Psoas muscle (tissue), 8 donors: Measurements from ENCODE around the gene CRACDL. TPM values are rescaled to one million over a fixed set of nuclear protein-coding genes. Genes with fewer than 3 reads are reported as not detected.

Source experiments
- ATAC-seq, 4 donors: fragments of 200-7000 bp; cut with Tn5 transposase; one replicate each; pipeline ENCODE4 v1.9.1; 2020; ENCODE audit warnings: moderate library complexity in 3 of 4, mild to moderate bottlenecking in 2 of 4
- DNase-seq, 2 donors: peaks; one replicate each; pipeline ENCODE4 v3.0.0-alpha.2; 2020
- H3K27ac ChIP-seq: fragments of 200-600 bp; one replicate; pipeline ENCODE4 v1.8.0; 2022
- H3K27me3 ChIP-seq, 3 donors: fragments of 200-600 bp in 1 of 3; one replicate each; pipeline versions ENCODE4 v1.6.1 to v1.8.0; 2013 to 2022; ENCODE audit warnings: low read length in 2 of 3, mild to moderate bottlenecking in 2 of 3, moderate library complexity in 1 of 3; ENCODE audit not compliant: insufficient read depth in 3 of 3
- H3K36me3 ChIP-seq, 2 donors: fragments of 200-600 bp in 1 of 2; one replicate each; pipeline versions ENCODE4 v1.6.1 to v1.8.0; 2013 to 2022; ENCODE audit warnings: low read depth in 1 of 2, mild to moderate bottlenecking in 1 of 2, moderate library complexity in 1 of 2; ENCODE audit not compliant: insufficient read depth in 1 of 2
- H3K4me1 ChIP-seq: fragments of 200-600 bp; one replicate; pipeline ENCODE4 v1.8.0; 2022
- H3K4me3 ChIP-seq: fragments of 200-600 bp; one replicate; pipeline ENCODE4 v1.8.0; 2022; ENCODE audit warnings: mild to moderate bottlenecking
- H3K9me3 ChIP-seq: fragments of 200-600 bp; one replicate; pipeline ENCODE4 v1.8.0; 2022
- CTCF ChIP-seq: fragments of 200-600 bp; IDR thresholded peaks from one replicate; pipeline ENCODE4 v1.8.0; 2022; ENCODE audit warnings: antibody characterized with exemption
- WGBS, 3 donors: extraction: QIAGEN DNeasy Blood & Tissue Kit; methylation state at CpG; one replicate each; pipeline versions ENCODE4 v1.1.6 to v1.1.7; 2013; 5-methylcytosine and 5-hydroxymethylcytosine counted together
- intact Hi-C, 2 donors: fragments of 100-400 bp; cut with DNase I; formaldehyde crosslinking; loops; one replicate each; pipeline versions ENCODE4 v1.11.0 to v1.14.2; 2022
- polyA plus RNA-seq, 3 donors: library from polyadenylated mRNA; stranded (reverse); fragments of 200-250 nt; gene quantifications; one replicate each; pipeline ENCODE4 v1.2.3, GENCODE V29; 2013
- total RNA-seq, 4 donors: library from RNA; stranded (reverse); fragmentation: NEBNext Ultra II Directional in 2 of 4; extraction: Animal tissue kit (Norgen Biotek cat#: 25700) in 2 of 4; gene quantifications; one replicate each; pipeline versions ENCODE4 v1.2.1 to v1.2.4, GENCODE V29; 2021 to 2023
- donor health status: healthy with polysubstance abuse.
- donor health status: DM: no; HTN: no; CAD: no; lungs with moderate emphysema.
- donor health status: Bipolar disorder and iron deficiency.
- donor health status: healthy.
- donor health status: DM: yes; HTN: yes; CAD: no.
- donor health status: DM: no; HTN: no; CAD: no.
- donor health status: DM: no; HTN: no; CAD: no.
- donor health status: DM: yes; HTN: yes; CAD: no.

CRACDL gene
- total and polyA plus RNA-seq, 7 donors, result 0.97 to 3.1 (median 2.3) TPM

- Histone ChIP-seq H3K4me1 (no peaks in the 10 kb centered on the region), H3K9me3 (no peaks in the 10 kb centered on the region), H3K4me3 (no peak overlapping the region), H3K27ac (no peak overlapping the region), H3K27me3 (no peaks in the 10 kb centered on the region), H3K36me3 (no peaks in the 10 kb centered on the region)
- TF ChIP-seq CTCF, result no peak
- WGBS, 3 donors, result 64 to 71% (median 66%) methylated on average over 14 of the region's 14 CpGs
- intact Hi-C loops, result no loop called here
- no peak for ATAC-seq
- DNase-seq, result no peak
Observed at GRCh38 chr2:98795891-98796676, 139.9 kb downstream of the CRACDL start.

GRCh38 chr2:98793897-98794830, 141.9 kb downstream of the CRACDL start:
- no peaks in the 10 kb centered on the region for H3K9me3 ChIP-seq
- H3K4me3 ChIP-seq, result no peak overlapping the region
- 68 to 73% (median 71%) methylated on average over 11 of the region's 11 CpGs for WGBS, 3 donors
- H3K36me3 ChIP-seq, result no peaks in the 10 kb centered on the region
- no peaks in the 10 kb centered on the region for H3K27me3 ChIP-seq
- intact Hi-C loops, result no loop called here
- no peak for ATAC-seq
- no peak for DNase-seq
- no peak overlapping the region for H3K27ac ChIP-seq
- no peaks in the 10 kb centered on the region for H3K4me1 ChIP-seq
- no peak for TF ChIP-seq CTCF

- Histone ChIP-seq H3K36me3 (no peaks in the 10 kb centered on the region), H3K4me3 (no peak overlapping the region), H3K27ac (no peak overlapping the region), H3K9me3 (no peaks in the 10 kb centered on the region), H3K4me1 (no peaks in the 10 kb centered on the region), H3K27me3 (no peaks in the 10 kb centered on the region)
- ATAC-seq, result no peak
- TF ChIP-seq CTCF, result no peak
- WGBS, 3 donors, result 80 to 82% (median 81%) methylated on average over 5 of the region's 5 CpGs
- intact Hi-C loops, result no loop called here
- no peak for DNase-seq
Observed at GRCh38 chr2:98793275-98793674, 142.8 kb downstream of the CRACDL start.

GRCh38 chr2:98790221-98790620, 145.8 kb downstream of the CRACDL start:
- Histone ChIP-seq H3K27ac (no peak overlapping the region), H3K27me3 (no peaks in the 10 kb centered on the region), H3K4me3 (no peak overlapping the region), H3K9me3 (no peaks in the 10 kb centered on the region), H3K4me1 (no peaks in the 10 kb centered on the region), H3K36me3 (no peaks in the 10 kb centered on the region)
- intact Hi-C loops, result no loop called here
- 94 to 95% (median 94%) methylated on average over 6 of the region's 6 CpGs for WGBS, 3 donors
- no peak for ATAC-seq
- DNase-seq, result no peak
- no peak for TF ChIP-seq CTCF
